Effector memory CD4-positive, alpha-beta T cell (primary cell): Measurements from ENCODE around the gene MCFD2.

ENCODE experiments used
- DNase-seq, 3 donors: peaks; one replicate each; pipeline ENCODE4 v3.0.0-alpha.2; 2020
- H3K27ac ChIP-seq: 2 replicates; pipeline ENCODE4 v1.7.0; 2013; ENCODE audit warnings: mild to moderate bottlenecking, low read length, moderate library complexity; ENCODE audit not compliant: insufficient read depth, poor library complexity, severe bottlenecking
- H3K27me3 ChIP-seq: replicated peaks from 2 replicates; pipeline ENCODE4 v1.7.0; 2013; ENCODE audit warnings: mild to moderate bottlenecking, low read length; ENCODE audit not compliant: insufficient read depth, control insufficient read depth, poor library complexity, severe bottlenecking
- H3K36me3 ChIP-seq: 2 replicates; pipeline ENCODE4 v1.7.0; 2013; ENCODE audit warnings: mild to moderate bottlenecking, low read length, moderate library complexity; ENCODE audit not compliant: control insufficient read depth, insufficient read depth
- H3K4me1 ChIP-seq: 2 replicates; pipeline ENCODE4 v1.7.0; 2013; ENCODE audit warnings: low read length, mild to moderate bottlenecking; ENCODE audit not compliant: control insufficient read depth, insufficient read depth, poor library complexity, severe bottlenecking
- H3K4me3 ChIP-seq: 2 replicates; pipeline ENCODE4 v1.7.0; 2013; ENCODE audit warnings: low read length, low read depth, mild to moderate bottlenecking; ENCODE audit not compliant: insufficient read depth, poor library complexity, severe bottlenecking
- H3K9me3 ChIP-seq: 2 replicates; pipeline ENCODE4 v1.7.0; 2013; ENCODE audit warnings: mild to moderate bottlenecking, low read length, moderate library complexity; ENCODE audit not compliant: control insufficient read depth
- total RNA-seq, 3 donors: gene quantifications; one replicate each; lab custom pipeline; 2026; lab: John Stamatoyannopoulos, UW

Gene MCFD2
- total RNA-seq, result 44.6 to 55.2 (median 45.1) reads per million in 3 donors

DNA sequence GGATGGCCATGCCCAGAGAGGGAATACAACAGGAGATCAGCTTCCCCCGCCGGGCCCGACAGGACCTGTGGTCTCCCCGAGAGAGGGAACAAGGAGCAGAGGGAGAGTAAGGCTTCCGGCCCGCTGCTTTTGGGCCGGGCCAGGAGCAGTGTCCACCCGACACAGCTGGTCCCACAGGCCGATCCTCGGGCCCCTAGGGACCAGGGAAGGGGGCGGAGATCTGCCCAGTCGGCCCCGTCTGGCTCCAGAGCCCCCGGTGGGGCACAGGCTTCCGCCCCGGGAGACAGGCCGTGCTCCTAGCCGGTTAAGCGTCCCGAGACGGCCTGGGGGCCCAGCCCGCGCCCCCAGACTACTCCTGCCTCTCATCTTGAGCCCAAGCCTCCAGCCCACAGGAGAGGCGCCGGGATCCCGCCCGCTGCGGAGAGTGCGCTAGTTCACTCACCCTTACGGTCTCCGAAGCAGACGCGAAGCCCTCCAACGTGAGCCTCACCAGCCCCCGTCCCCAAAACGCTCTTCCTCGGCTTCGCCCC, at the start of gene MCFD2:
Gene MCFD2, minus strand, starts transcription at position 526 of the 530 bp plus-strand sequence. CDS start 6,635 bp downstream, outside the sequence.
- no peaks in the 10 kb centered on the region for H3K36me3 ChIP-seq
- H3K27me3 ChIP-seq, result no peaks in the 10 kb centered on the region
- H3K4me1 ChIP-seq, result peaks cover 7% of the 10 kb centered on the region
- peak within 1 kb of the TSS; percentile 94 for H3K4me3 ChIP-seq
- no peak for DNase-seq
- no peaks in the 10 kb centered on the region for H3K9me3 ChIP-seq
- H3K27ac ChIP-seq, result peak within 1 kb of the TSS; percentile 94

DNA sequence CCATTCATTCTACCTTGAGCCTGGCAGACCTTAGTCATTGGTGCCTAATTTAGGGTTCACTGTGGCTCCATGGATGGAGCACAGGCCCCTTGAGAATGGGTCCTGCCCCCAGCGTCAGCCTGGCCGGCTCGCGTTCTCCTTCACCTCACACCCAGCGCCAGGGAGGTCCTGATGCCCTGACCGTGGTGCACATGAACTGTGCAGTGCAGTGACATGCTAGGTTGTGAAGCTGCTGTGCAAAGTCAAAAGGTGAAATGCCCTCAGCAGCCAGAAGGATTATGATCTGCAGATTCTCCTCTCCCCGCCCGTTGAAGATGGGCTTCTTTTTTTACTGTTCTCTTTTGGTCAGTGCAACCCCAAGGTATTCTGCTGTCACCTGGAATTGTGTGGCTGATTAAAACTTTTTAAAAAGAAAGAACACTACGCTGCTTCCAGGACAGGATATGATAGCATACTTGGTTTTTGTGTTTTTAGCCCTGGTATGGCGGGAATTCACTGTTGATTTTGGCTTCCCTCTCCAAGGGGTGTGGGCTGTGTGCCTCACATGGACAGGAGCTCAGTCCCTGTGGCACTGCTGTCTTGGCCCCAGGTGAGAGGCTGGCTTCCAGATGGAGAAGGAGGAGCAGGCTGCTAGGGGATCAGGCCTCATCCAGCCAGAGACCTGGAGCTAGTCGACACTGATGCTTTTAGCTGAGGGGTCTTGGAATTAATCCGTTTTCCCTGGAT, 49.4 kb upstream of the MCFD2 start:
- Histone ChIP-seq H3K4me3 (no peak overlapping the region), H3K36me3 (peaks cover 21% of the 10 kb centered on the region), H3K27me3 (no peaks in the 10 kb centered on the region), H3K27ac (no peak overlapping the region), H3K4me1 (no peaks in the 10 kb centered on the region), H3K9me3 (no peaks in the 10 kb centered on the region)
- DNase-seq, result no peak

DNA sequence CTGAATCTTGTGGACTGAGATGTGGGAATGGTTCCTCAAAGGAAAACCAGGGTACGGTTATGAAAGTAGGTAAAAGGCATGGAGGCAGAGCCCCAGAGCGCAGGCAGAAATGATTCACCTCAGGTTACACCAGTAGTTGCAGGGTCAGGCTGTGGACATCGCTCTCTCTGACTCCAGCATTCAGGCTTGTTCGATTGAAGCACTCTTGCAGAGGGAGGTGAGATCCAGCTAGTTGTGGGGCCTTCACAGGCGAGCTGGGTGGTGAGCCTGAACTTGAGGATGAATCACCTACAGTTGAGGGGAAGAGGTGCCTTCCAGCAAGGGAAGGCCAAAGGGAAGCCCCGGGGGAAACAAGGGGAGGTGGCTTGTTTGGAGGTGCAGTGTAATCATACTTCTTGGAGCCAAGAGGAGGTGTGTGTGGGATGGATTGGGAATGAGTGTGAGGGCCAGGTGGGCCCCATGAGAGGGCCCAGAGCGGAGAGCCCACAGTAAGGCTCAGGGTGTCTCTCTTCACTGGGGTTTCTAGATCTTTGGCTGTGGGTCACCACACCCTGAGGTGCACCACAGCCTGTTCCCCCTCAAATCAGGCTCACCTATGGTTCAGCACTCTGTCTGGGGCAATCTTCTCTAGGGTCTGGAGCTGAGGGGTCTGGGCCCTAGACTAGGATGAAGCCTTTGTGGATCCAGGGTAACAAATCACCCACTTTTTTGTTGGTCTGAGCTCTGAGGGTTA, 48.5 kb upstream of the MCFD2 start:
- Histone ChIP-seq H3K4me1 (no peaks in the 10 kb centered on the region), H3K4me3 (no peak overlapping the region), H3K9me3 (no peaks in the 10 kb centered on the region), H3K27me3 (no peaks in the 10 kb centered on the region), H3K27ac (no peak overlapping the region), H3K36me3 (peaks cover 23% of the 10 kb centered on the region)
- no peak for DNase-seq

DNA sequence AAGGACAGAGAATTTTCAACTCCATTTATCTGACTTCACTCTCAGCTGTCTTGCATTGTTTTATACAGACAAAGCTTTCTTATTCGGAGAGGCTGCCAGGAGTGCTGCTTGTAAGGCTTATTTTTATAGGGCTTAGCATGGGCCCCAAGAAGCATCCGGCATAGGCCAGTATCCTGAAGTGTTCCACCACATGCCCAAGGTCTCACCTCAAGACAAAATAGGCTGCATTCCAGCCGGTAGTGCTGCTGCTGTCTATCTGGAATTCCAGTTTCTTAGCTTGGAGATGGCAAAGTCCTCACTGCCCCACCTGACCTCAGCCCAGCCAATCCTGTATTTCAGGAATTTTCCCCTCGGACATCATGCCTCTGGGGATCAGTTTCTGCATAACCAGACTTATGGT, 47.6 kb upstream of the MCFD2 start:
- Histone ChIP-seq H3K4me3 (no peak overlapping the region), H3K36me3 (peaks cover 32% of the 10 kb centered on the region), H3K9me3 (no peaks in the 10 kb centered on the region), H3K4me1 (no peaks in the 10 kb centered on the region), H3K27me3 (no peaks in the 10 kb centered on the region), H3K27ac (no peak overlapping the region)
- no peak for DNase-seq

DNA sequence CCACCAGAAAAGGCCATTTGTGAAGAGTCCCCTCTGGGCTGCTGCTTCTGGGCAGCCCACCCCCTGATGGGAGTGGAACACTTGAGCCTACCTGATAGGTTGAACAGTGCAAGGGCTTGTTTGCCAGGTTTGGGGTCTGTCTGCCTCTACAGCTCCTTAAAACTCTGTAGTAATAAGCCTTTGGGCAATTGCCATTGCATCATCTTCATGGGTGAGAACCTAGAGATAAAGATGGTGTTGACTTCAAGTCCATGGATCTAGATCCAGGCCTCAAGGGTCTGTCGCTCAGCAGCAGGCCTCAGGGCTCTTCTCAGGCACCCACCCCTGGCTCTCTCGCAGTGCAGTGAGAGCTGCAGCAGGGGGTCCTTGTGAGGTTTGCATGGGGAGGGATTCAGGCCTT, 47.1 kb upstream of the MCFD2 start:
- no peaks in the 10 kb centered on the region for H3K27me3 ChIP-seq
- H3K27ac ChIP-seq, result no peak overlapping the region
- no peak for DNase-seq
- H3K36me3 ChIP-seq, result peaks cover 32% of the 10 kb centered on the region
- H3K4me1 ChIP-seq, result no peaks in the 10 kb centered on the region
- H3K9me3 ChIP-seq, result no peaks in the 10 kb centered on the region
- H3K4me3 ChIP-seq, result no peak overlapping the region

DNA sequence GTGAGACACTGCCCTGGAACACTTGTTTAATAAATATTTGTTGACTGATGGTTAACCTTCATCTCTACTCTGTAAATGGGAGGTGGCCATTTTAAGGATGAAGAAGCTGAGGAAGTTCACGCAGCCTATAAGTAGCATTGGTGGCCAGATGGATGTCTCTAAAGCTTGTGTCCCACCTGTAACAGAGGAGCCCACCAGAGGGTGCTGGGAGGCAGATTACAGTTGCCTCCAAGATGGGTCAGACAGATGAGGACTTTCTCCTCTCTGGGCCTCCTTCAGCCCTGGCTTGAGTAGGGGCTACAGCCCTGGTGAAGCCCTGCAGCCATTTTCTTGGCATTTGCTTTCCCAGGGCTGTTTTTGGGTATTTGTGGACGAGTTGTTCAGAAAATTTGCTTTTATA, 45.0 kb upstream of the MCFD2 start:
- Histone ChIP-seq H3K4me1 (no peaks in the 10 kb centered on the region), H3K36me3 (peaks cover 53% of the 10 kb centered on the region), H3K27ac (no peak overlapping the region), H3K9me3 (no peaks in the 10 kb centered on the region), H3K4me3 (no peak overlapping the region), H3K27me3 (no peaks in the 10 kb centered on the region)
- DNase-seq, result no peak

DNA sequence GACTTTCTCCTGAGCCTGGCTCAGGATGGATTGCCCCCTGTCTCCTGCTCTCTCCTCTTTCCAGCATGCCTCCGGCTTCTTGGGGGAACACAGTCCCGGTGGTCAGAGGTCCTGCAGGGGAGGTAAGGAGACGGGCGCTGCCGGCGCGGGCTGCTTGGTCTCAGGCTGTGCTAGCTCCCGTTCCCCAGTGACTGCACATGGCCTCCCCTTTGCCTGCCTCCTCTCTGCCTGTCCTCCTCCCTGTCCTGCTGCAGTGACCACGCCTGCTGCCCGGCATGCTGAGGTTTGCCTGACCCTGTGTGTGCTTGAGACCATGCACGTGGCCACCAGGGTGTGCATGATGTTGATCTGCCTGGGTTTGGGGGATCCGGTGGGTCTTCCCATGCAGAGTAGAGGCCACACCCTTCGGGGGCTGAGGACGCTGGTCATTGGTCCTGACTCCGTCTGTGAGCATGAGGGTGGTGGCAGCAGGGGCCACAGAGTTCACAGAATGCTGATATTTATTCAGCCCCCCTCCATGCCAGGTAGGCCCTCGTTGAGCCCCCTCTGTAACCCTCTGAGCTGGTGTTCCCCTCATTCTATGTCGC, 42.9 kb upstream of the MCFD2 start:
- H3K9me3 ChIP-seq, result no peaks in the 10 kb centered on the region
- no peak overlapping the region for H3K4me3 ChIP-seq
- H3K36me3 ChIP-seq, result peaks cover 67% of the 10 kb centered on the region

DNA sequence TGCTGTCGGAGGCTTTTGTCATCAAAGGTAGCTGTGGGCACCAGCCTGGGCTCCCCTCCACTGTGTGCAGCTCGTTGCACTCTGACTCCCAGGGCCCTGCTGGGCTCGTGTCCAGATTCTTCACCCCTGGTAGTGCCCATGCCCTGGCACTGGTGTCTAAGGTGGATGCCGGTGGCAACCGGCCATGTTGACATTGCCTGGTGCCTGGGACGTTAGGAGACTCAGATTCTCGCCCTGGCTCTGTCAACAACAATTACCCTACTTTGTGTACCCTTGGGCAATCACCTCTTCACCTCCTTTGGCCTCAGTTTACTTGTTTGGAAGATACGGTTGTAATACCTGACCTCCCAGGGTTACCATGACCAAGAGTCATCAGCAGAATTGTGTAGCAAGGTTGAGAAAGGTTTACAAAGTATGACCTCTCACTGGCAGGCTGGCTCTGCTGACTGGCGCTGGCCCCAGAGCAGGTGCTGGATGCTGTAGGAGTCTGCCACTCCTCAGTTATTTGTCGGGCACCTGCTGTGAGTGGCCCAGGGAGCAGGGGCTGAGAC, 41.5 kb upstream of the MCFD2 start:
- Histone ChIP-seq H3K4me1 (no peaks in the 10 kb centered on the region), H3K9me3 (no peaks in the 10 kb centered on the region), H3K36me3 (peaks cover 70% of the 10 kb centered on the region), H3K4me3 (no peak overlapping the region), H3K27ac (no peak overlapping the region), H3K27me3 (no peaks in the 10 kb centered on the region)
- DNase-seq, result no peak

More for the DNA sequence above, 42.9 kb upstream of the MCFD2 start:
- DNase-seq, result no peak
- Histone ChIP-seq H3K4me1 (no peaks in the 10 kb centered on the region), H3K27me3 (no peaks in the 10 kb centered on the region), H3K27ac (no peak overlapping the region)

DNA sequence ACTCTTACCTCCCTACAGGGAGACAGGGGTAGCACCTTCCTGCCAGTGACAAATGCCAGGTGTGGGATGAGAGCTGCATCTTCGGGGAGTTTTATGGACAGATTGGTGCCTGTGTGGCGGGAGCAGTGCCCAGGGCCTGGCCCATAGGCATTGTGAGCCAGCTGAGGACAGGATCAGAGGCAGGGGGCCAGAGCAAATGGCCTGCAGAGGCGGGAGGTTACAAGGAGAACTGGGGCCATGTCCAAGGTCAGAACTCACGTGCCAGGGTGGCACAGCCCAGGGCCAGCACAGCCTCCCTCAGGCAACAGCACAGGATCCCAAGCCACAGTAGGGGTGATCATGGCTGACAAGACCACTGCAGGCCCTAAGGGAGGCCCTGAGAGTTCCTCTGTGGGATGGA, 40.2 kb upstream of the MCFD2 start:
- Histone ChIP-seq H3K27ac (no peak overlapping the region), H3K27me3 (no peaks in the 10 kb centered on the region), H3K4me3 (no peak overlapping the region), H3K4me1 (no peaks in the 10 kb centered on the region), H3K9me3 (no peaks in the 10 kb centered on the region), H3K36me3 (peaks cover 77% of the 10 kb centered on the region)
- DNase-seq, result no peak
